ENCODE data around the gene CDH16. TPM values are rescaled to one million over a fixed set of nuclear protein-coding genes. Genes with fewer than 3 reads are reported as not detected.
A peak's percentile ranks its signal among the peaks of the same experiment; 100 is the strongest.

Gene CDH16
- total and polyA plus RNA-seq, 2 of the 13 experiments (the other 11 are each of a cell fraction or from before 2014, with no cell fraction given) = 2.7 to 3.9 TPM

DNA sequence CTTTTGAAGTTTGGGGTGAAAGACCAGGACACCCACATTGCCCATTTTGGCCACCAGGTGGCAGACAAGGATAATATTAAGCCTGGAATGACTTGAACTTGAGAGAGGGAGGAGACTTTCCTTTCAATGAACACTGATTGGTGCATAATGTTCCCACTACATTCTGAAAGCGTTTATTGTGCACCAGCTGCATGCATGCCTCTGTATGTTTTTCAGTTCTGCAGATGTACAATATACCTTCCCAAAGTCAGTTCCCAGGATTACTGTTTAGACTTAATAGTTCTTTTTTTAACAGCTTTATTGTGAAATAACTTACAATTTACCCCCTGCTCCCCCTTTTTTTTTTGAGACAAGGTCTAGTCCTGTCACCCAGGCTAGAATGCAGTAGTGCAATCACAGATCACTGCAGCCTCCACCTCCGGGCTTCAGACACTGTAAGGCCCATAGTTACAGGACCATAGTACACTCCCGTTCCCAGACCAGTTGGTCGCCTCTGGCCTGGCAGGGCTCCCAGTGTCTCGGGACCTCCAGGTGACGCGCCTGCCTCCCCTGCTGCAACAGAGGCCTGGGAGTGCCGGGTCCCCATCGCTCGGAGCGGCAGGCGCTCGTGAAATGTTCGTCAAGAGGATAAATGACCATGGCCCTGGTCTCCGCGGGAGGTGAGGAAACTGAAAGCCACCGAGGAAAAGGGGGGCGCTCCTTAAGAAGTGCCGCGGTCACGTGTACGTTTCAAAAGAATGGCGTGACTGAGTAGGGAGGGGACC is 28.8 kb upstream of the CDH16 start (continued):
- TF ChIP-seq, protein P1, sequence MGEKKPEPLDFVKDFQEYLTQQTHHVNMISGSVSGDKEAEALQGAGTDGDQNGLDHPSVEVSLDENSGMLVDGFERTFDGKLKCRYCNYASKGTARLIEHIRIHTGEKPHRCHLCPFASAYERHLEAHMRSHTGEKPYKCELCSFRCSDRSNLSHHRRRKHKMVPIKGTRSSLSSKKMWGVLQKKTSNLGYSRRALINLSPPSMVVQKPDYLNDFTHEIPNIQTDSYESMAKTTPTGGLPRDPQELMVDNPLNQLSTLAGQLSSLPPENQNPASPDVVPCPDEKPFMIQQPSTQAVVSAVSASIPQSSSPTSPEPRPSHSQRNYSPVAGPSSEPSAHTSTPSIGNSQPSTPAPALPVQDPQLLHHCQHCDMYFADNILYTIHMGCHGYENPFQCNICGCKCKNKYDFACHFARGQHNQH (CRISPR knock-in tag; IDR thresholded peaks at IDR 0.05) = peak; percentile 46; the same call in 1 of the 2 replicates
- TF ChIP-seq SMAD3 (CRISPR knock-in tag; IDR thresholded peaks at IDR 0.05) (0 out of 2 replicates have a peak, but pooled peaks have one; percentile 55), ZNF337 (CRISPR knock-in tag; IDR thresholded peaks at IDR 0.05; ENCODE audit: borderline replicate concordance, low read depth) (0 out of 2 replicates have a peak, but pooled peaks have one; percentile 34), ZMAT3 (CRISPR knock-in tag; conservative IDR thresholded peaks at IDR 0.05) (no peak), BRCA1 (CRISPR knock-in tag; IDR thresholded peaks at IDR 0.05) (0 out of 2 replicates have a peak, but pooled peaks have one; percentile 27), STAG1 (CRISPR knock-in tag; IDR thresholded peaks at IDR 0.05) (peak; percentile 89), PAF1 (CRISPR knock-in tag; IDR thresholded peaks at IDR 0.05) (0 out of 2 replicates have a peak, but pooled peaks have one; percentile 35), ARNTL (CRISPR knock-in tag; IDR thresholded peaks at IDR 0.05) (0 out of 2 replicates have a peak, but pooled peaks have one; percentile 32), CHD2 (IDR thresholded peaks at IDR 0.05; ENCODE audit: low read depth, low read length) (0 out of 2 replicates have a peak, but pooled peaks have one; percentile 50), ZNF776 (CRISPR knock-in tag; IDR thresholded peaks at IDR 0.05) (no peak), ZNF234 (CRISPR knock-in tag; conservative IDR thresholded peaks at IDR 0.05) (no peak), SMYD3 (CRISPR knock-in tag; IDR thresholded peaks at IDR 0.05) (no peak), ZNF24 (IDR thresholded peaks at IDR 0.05) (0 out of 2 replicates have a peak, but pooled peaks have one; percentile 33), XRCC5 (optimal IDR thresholded peaks at IDR 0.05; ENCODE audit: low read length) (peak; percentile 71), ZNF160 (CRISPR knock-in tag; IDR thresholded peaks at IDR 0.05) (no peak)
- TF ChIP-seq, protein P2, sequence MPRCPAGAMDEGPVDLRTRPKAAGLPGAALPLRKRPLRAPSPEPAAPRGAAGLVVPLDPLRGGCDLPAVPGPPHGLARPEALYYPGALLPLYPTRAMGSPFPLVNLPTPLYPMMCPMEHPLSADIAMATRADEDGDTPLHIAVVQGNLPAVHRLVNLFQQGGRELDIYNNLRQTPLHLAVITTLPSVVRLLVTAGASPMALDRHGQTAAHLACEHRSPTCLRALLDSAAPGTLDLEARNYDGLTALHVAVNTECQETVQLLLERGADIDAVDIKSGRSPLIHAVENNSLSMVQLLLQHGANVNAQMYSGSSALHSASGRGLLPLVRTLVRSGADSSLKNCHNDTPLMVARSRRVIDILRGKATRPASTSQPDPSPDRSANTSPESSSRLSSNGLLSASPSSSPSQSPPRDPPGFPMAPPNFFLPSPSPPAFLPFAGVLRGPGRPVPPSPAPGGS (CRISPR knock-in tag; IDR thresholded peaks at IDR 0.05) = 0 out of 2 replicates have a peak, but pooled peaks have one; percentile 5
- TF ChIP-seq, protein P3, sequence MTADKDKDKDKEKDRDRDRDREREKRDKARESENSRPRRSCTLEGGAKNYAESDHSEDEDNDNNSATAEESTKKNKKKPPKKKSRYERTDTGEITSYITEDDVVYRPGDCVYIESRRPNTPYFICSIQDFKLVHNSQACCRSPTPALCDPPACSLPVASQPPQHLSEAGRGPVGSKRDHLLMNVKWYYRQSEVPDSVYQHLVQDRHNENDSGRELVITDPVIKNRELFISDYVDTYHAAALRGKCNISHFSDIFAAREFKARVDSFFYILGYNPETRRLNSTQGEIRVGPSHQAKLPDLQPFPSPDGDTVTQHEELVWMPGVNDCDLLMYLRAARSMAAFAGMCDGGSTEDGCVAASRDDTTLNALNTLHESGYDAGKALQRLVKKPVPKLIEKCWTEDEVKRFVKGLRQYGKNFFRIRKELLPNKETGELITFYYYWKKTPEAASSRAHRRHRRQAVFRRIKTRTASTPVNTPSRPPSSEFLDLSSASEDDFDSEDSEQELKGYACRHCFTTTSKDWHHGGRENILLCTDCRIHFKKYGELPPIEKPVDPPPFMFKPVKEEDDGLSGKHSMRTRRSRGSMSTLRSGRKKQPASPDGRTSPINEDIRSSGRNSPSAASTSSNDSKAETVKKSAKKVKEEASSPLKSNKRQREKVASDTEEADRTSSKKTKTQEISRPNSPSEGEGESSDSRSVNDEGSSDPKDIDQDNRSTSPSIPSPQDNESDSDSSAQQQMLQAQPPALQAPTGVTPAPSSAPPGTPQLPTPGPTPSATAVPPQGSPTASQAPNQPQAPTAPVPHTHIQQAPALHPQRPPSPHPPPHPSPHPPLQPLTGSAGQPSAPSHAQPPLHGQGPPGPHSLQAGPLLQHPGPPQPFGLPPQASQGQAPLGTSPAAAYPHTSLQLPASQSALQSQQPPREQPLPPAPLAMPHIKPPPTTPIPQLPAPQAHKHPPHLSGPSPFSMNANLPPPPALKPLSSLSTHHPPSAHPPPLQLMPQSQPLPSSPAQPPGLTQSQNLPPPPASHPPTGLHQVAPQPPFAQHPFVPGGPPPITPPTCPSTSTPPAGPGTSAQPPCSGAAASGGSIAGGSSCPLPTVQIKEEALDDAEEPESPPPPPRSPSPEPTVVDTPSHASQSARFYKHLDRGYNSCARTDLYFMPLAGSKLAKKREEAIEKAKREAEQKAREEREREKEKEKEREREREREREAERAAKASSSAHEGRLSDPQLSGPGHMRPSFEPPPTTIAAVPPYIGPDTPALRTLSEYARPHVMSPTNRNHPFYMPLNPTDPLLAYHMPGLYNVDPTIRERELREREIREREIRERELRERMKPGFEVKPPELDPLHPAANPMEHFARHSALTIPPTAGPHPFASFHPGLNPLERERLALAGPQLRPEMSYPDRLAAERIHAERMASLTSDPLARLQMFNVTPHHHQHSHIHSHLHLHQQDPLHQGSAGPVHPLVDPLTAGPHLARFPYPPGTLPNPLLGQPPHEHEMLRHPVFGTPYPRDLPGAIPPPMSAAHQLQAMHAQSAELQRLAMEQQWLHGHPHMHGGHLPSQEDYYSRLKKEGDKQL (CRISPR knock-in tag; IDR thresholded peaks at IDR 0.05; ENCODE audit: low read depth) = 0 out of 2 replicates have a peak, but pooled peaks have one; percentile 34
- TF ChIP-seq, protein P4, sequence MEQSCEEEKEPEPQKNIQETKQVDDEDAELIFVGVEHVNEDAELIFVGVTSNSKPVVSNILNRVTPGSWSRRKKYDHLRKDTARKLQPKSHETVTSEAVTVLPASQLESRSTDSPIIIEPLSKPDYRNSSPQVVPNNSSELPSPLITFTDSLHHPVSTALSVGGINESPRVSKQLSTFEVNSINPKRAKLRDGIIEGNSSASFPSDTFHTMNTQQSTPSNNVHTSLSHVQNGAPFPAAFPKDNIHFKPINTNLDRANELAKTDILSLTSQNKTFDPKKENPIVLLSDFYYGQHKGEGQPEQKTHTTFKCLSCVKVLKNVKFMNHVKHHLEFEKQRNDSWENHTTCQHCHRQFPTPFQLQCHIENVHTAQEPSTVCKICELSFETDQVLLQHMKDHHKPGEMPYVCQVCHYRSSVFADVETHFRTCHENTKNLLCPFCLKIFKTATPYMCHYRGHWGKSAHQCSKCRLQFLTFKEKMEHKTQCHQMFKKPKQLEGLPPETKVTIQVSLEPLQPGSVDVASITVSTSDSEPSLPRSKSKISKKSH (CRISPR knock-in tag; IDR thresholded peaks at IDR 0.05; ENCODE audit: borderline replicate concordance) = peak; percentile 25; the same call in 1 of the 2 replicates

Measured in HepG2 (cell line).